GM06990 (cell line): Measurements from ENCODE around the gene AACS.

Source experiments
- DNase-seq: peaks from one replicate; pipeline ENCODE4 v3.0.0-alpha.2; 2011; ENCODE audit not compliant: insufficient read length; ENCODE audit errors: extremely low read depth
- H3K27me3 ChIP-seq: replicated peaks from 2 replicates; pipeline ENCODE4 v1.6.0; 2011; ENCODE audit warnings: low read length; ENCODE audit not compliant: control insufficient read depth, insufficient read depth
- H3K36me3 ChIP-seq: 2 replicates; pipeline ENCODE4 v1.5.1; 2011; ENCODE audit warnings: low read length; ENCODE audit not compliant: control insufficient read depth, insufficient read depth
- H3K4me3 ChIP-seq: replicated peaks from 2 replicates; pipeline ENCODE4 v1.5.1; 2011; ENCODE audit warnings: low read depth, mild to moderate bottlenecking, control low read depth, low read length
- CTCF ChIP-seq: IDR thresholded peaks from 2 replicates; pipeline ENCODE4 v1.5.1; 2011; ENCODE audit warnings: low read length, control low read depth, mild to moderate bottlenecking, inconsistent platforms; ENCODE audit not compliant: insufficient read depth, poor library complexity, severe bottlenecking

AACS gene

GRCh38 chr12:125050446-125050845, 14.8 kb upstream of the AACS start:
- TF ChIP-seq CTCF, result no peak
- H3K4me3 ChIP-seq, result no peak overlapping the region
- H3K27me3 ChIP-seq, result no peaks in the 10 kb centered on the region
- H3K36me3 ChIP-seq, result no peaks in the 10 kb centered on the region
- DNase-seq, result no peak

- TF ChIP-seq CTCF, result no peak
- Histone ChIP-seq H3K36me3 (no peaks in the 10 kb centered on the region), H3K27me3 (no peaks in the 10 kb centered on the region), H3K4me3 (no peak overlapping the region)
- DNase-seq, result no peak
Measured at GRCh38 chr12:125050868-125051267, 14.4 kb upstream of the AACS start.

GRCh38 chr12:125053821-125054220, 11.4 kb upstream of the AACS start:
- Histone ChIP-seq H3K27me3 (no peaks in the 10 kb centered on the region), H3K36me3 (no peaks in the 10 kb centered on the region), H3K4me3 (no peak overlapping the region)
- DNase-seq, result no peak
- TF ChIP-seq CTCF, result no peak

GRCh38 chr12:125055591-125055990, 9.6 kb upstream of the AACS start:
- DNase-seq, result no peak
- Histone ChIP-seq H3K36me3 (no peaks in the 10 kb centered on the region), H3K27me3 (no peaks in the 10 kb centered on the region), H3K4me3 (no peak overlapping the region)
- no peak for TF ChIP-seq CTCF

- no peaks in the 10 kb centered on the region for H3K36me3 ChIP-seq
- TF ChIP-seq CTCF, result no peak
- no peak overlapping the region for H3K4me3 ChIP-seq
- no peaks in the 10 kb centered on the region for H3K27me3 ChIP-seq
- DNase-seq, result no peak
Measured at GRCh38 chr12:125056306-125056705, 8.9 kb upstream of the AACS start.

- no peak for TF ChIP-seq CTCF
- Histone ChIP-seq H3K27me3 (no peaks in the 10 kb centered on the region), H3K36me3 (no peaks in the 10 kb centered on the region), H3K4me3 (no peak overlapping the region)
- DNase-seq, result no peak
Measured at GRCh38 chr12:125057708-125058107, 7.5 kb upstream of the AACS start.
